Right lobe of liver (tissue), 6 donors: ENCODE data around the gene YBEY. TPM values are rescaled to one million over a fixed set of nuclear protein-coding genes. Genes with fewer than 3 reads are reported as not detected.

Experiments used
- ATAC-seq, 4 donors: fragments of 200-7000 bp; cut with Tn5 transposase; one replicate each; pipeline ENCODE4 v1.9.1; 2020; ENCODE audit warnings: mild to moderate bottlenecking in 4 of 4, moderate library complexity in 4 of 4
- DNase-seq, 3 donors: peaks; one replicate each; pipeline ENCODE4 v3.0.0-alpha.2; 2020
- H3K27ac ChIP-seq, 3 donors: fragments of 200-600 bp; one replicate each; pipeline ENCODE4 v1.8.0; 2022
- H3K27me3 ChIP-seq, 2 donors: fragments of 200-600 bp; one replicate each; pipeline ENCODE4 v1.8.0; 2022
- H3K36me3 ChIP-seq, 4 donors: fragments of 200-600 bp; sonication (generic) in 1 of 4; one replicate each; pipeline versions ENCODE4 v1.5.1 to v1.8.0; 2017 to 2022; ENCODE audit warnings: control low read depth in 1 of 4
- H3K4me1 ChIP-seq, 4 donors: fragments of 200-600 bp; sonication (generic) in 1 of 4; one replicate each; pipeline versions ENCODE4 v1.5.1 to v1.8.0; 2017 to 2022; ENCODE audit warnings: control low read depth in 1 of 4
- H3K4me3 ChIP-seq, 3 donors: fragments of 200-600 bp; one replicate each; pipeline ENCODE4 v1.8.0; 2022
- H3K9me3 ChIP-seq, 4 donors: fragments of 200-600 bp; sonication (generic) in 1 of 4; one replicate each; pipeline versions ENCODE4 v1.5.1 to v1.8.0; 2017 to 2022; ENCODE audit warnings: control low read depth in 1 of 4
- POLR2A ChIP-seq: fragments of 450-650 bp; IDR thresholded peaks from one replicate; pipeline ENCODE4 v1.6.1; 2017; ENCODE audit warnings: antibody characterized with exemption, mild to moderate bottlenecking
- WGBS: methylation state at CpG from one replicate; pipeline ENCODE4 v1.1.6; 2018; ENCODE audit warnings: low coverage, low lambda C conversion rate; ENCODE audit not compliant: insufficient coverage; ENCODE audit errors: missing lambda C conversion rate; 5-methylcytosine and 5-hydroxymethylcytosine counted together
- intact Hi-C, 2 donors: fragments of 100-400 bp; cut with DNase I; formaldehyde crosslinking; loops; one replicate each; pipeline versions ENCODE4 v1.11.2 to v1.14.1; 2022
- total RNA-seq, 6 experiments: library from RNA; depleted of rRNA in 2 of 6; stranded (reverse); fragments of >200 nt in 2 of 6; fragmentation: NEBNext Ultra II Directional in 3 of 6; extraction: Animal tissue kit (Norgen Biotek cat#: 25700) in 3 of 6; gene quantifications; one replicate each; pipeline versions ENCODE4 v1.1.0 to v1.2.4, GENCODE V29; 2016 to 2023
- TF ChIP-seq, protein P1 (sequence below), 4 donors: fragments of 200-600 bp in 3 of 4; fragments of 450-650 bp in 1 of 4; IDR thresholded peaks; one replicate each; pipeline versions ENCODE4 v1.5.1 to v1.8.0; 2016 to 2022; ENCODE audit warnings: antibody characterized with exemption in 4 of 4, mild to moderate bottlenecking in 2 of 4
- donor health status: DM: no; HTN: yes; CAD: no.
- donor health status: DM: no; HTN: no; CAD: no.
- donor health status: DM: no; HTN: no; CAD: no.
- donor health status: DM: no; HTN: yes; CAD: no.
- donor health status: DM: no; HTN: yes; CAD: no.

YBEY gene
- total RNA-seq, 6 experiments from 2014 or later = 6.3 to 16.0 (median 7.3) TPM

- TF ChIP-seq, protein P1, sequence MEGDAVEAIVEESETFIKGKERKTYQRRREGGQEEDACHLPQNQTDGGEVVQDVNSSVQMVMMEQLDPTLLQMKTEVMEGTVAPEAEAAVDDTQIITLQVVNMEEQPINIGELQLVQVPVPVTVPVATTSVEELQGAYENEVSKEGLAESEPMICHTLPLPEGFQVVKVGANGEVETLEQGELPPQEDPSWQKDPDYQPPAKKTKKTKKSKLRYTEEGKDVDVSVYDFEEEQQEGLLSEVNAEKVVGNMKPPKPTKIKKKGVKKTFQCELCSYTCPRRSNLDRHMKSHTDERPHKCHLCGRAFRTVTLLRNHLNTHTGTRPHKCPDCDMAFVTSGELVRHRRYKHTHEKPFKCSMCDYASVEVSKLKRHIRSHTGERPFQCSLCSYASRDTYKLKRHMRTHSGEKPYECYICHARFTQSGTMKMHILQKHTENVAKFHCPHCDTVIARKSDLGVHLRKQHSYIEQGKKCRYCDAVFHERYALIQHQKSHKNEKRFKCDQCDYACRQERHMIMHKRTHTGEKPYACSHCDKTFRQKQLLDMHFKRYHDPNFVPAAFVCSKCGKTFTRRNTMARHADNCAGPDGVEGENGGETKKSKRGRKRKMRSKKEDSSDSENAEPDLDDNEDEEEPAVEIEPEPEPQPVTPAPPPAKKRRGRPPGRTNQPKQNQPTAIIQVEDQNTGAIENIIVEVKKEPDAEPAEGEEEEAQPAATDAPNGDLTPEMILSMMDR (IDR thresholded peaks at IDR 0.05) = no peak
- no peak for TF ChIP-seq POLR2A
- peaks cover 0 to 18% (median 8%) of the 10 kb centered on the region in 4 donors for H3K4me1 ChIP-seq
- H3K27me3 ChIP-seq = no peaks in the 10 kb centered on the region
- H3K36me3 ChIP-seq = peaks cover 0 to 13% (median 0%) of the 10 kb centered on the region in 4 donors
- H3K27ac ChIP-seq = no peak overlapping the region
- no peak for DNase-seq
- 95% methylated on average over 15 of the region's 15 CpGs for WGBS
- no peak for ATAC-seq
- H3K9me3 ChIP-seq = no peaks in the 10 kb centered on the region
- intact Hi-C loops = no loop called here
- no peak overlapping the region for H3K4me3 ChIP-seq
Observed at GRCh38 chr21:46326110-46326703, 40.1 kb downstream of the YBEY start.

- H3K36me3 ChIP-seq = peaks cover 0 to 19% (median 0%) of the 10 kb centered on the region in 4 donors
- no peaks in the 10 kb centered on the region for H3K9me3 ChIP-seq
- no peak for DNase-seq
- H3K4me1 ChIP-seq = peaks cover 0 to 12% (median 5%) of the 10 kb centered on the region in 4 donors
- WGBS = 75% methylated on average over 4 of the region's 4 CpGs
- H3K4me3 ChIP-seq = no peak overlapping the region
- TF ChIP-seq, protein P1 (IDR thresholded peaks at IDR 0.05) = no peak
- no peak for TF ChIP-seq POLR2A
- no peak overlapping the region for H3K27ac ChIP-seq
- H3K27me3 ChIP-seq = no peaks in the 10 kb centered on the region
- intact Hi-C loops = no loop called here
- no peak for ATAC-seq
Observed at GRCh38 chr21:46327711-46328110, 41.6 kb downstream of the YBEY start.

GRCh38 chr21:46328151-46328550 is 42.0 kb downstream of the YBEY start:
- peaks cover 0 to 7% (median 3%) of the 10 kb centered on the region in 4 donors for H3K4me1 ChIP-seq
- 81% methylated on average over 5 of the region's 5 CpGs for WGBS
- intact Hi-C loops = no loop called here
- peaks cover 0 to 19% (median 0%) of the 10 kb centered on the region in 4 donors for H3K36me3 ChIP-seq
- ATAC-seq = no peak
- no peak overlapping the region for H3K27ac ChIP-seq
- H3K4me3 ChIP-seq = no peak overlapping the region
- no peaks in the 10 kb centered on the region for H3K9me3 ChIP-seq
- no peak for DNase-seq
- no peak for TF ChIP-seq POLR2A
- TF ChIP-seq, protein P1 (IDR thresholded peaks at IDR 0.05) = no peak
- H3K27me3 ChIP-seq = no peaks in the 10 kb centered on the region

DNA sequence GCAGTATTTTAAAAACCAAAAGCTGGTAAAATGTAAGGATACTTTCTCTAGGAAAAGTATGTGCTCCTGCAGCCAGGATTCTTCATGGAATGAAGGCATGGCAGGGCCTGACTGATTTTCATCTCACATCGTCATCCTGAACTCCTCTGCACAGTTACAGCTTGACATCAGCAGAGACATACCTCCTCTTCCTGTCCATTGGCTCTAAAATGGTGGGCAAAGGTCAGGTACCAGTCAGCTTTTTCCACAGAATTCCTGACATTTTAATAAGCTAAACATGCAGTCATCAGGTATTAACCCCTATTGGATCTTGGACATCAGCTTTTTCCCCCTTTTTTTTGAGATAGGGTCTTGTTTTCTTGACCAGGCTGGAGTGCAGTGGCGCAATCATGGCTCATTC is 43.7 kb downstream of the YBEY start:
- no peaks in the 10 kb centered on the region for H3K27me3 ChIP-seq
- H3K9me3 ChIP-seq = no peaks in the 10 kb centered on the region
- TF ChIP-seq, protein P1 (IDR thresholded peaks at IDR 0.05) = no peak
- no peak for TF ChIP-seq POLR2A
- ATAC-seq = no peak
- DNase-seq = no peak
- peaks cover 0 to 22% (median 0%) of the 10 kb centered on the region in 4 donors for H3K36me3 ChIP-seq
- peaks cover 0 to 7% (median 3%) of the 10 kb centered on the region in 4 donors for H3K4me1 ChIP-seq
- H3K4me3 ChIP-seq = no peak overlapping the region
- no peak overlapping the region for H3K27ac ChIP-seq
- WGBS = 85% methylated on average over 2 of the region's 2 CpGs
- intact Hi-C loops = no loop called here
